CD8-positive, alpha-beta memory T cell (primary cell): ENCODE results near the gene HAO1. TPM values are rescaled to one million over a fixed set of nuclear protein-coding genes. Genes with fewer than 3 reads are reported as not detected.
A peak's percentile ranks its signal among the peaks of the same experiment; 100 is the strongest.

Experiments
- CTCF ChIA-PET: fragments of 350-600 bp; sonication (Branson Sonifier 250); formaldehyde crosslinking; loops from one replicate; lab custom pipeline; 2021; ENCODE audit warnings: antibody characterized with exemption; lab: Charles Lee
- POLR2A ChIA-PET: fragments of 350-600 bp; sonication (Branson Sonifier 250); formaldehyde crosslinking; loops from one replicate; lab custom pipeline; 2021; ENCODE audit warnings: antibody characterized with exemption; lab: Charles Lee
- DNase-seq, 5 donors: peaks; one replicate each; pipeline versions ENCODE4 v3.0.0 to v3.0.0-alpha.2; 2020 to 2022; ENCODE audit warnings: mixed read lengths in 1 of 5
- H3K27ac ChIP-seq: one replicate; pipeline ENCODE4 v1.7.0; 2013; ENCODE audit warnings: low read depth, mild to moderate bottlenecking, low read length, moderate library complexity
- H3K27me3 ChIP-seq: 2 replicates; pipeline ENCODE4 v1.7.0; 2013; ENCODE audit warnings: low read length, mild to moderate bottlenecking; ENCODE audit not compliant: insufficient read depth, poor library complexity, severe bottlenecking
- H3K36me3 ChIP-seq: 2 replicates; pipeline ENCODE4 v1.7.0; 2013; ENCODE audit warnings: mild to moderate bottlenecking, low read length, moderate library complexity; ENCODE audit not compliant: insufficient read depth
- H3K4me1 ChIP-seq: 2 replicates; pipeline ENCODE4 v1.7.0; 2013; ENCODE audit warnings: mild to moderate bottlenecking, low read length, moderate library complexity; ENCODE audit not compliant: insufficient read depth
- H3K4me3 ChIP-seq: 2 replicates; pipeline ENCODE4 v1.7.0; 2013; ENCODE audit warnings: mild to moderate bottlenecking, low read length
- H3K9me3 ChIP-seq: 2 replicates; pipeline ENCODE4 v1.7.0; 2013; ENCODE audit warnings: mild to moderate bottlenecking, low read length
- H3K27ac Mint-ChIP-seq, 8 donors: one replicate each; pipeline ENCODE4 v1.8.0; 2020 to 2021; ENCODE audit warnings: mixed read lengths in 8 of 8, mild to moderate bottlenecking in 6 of 8, inconsistent platforms in 3 of 8, moderate library complexity in 3 of 8
- H3K27me3 Mint-ChIP-seq, 2 donors: one replicate each; pipeline ENCODE4 v1.8.0; 2020 to 2021; ENCODE audit warnings: mixed read lengths in 2 of 2, mild to moderate bottlenecking in 1 of 2, moderate library complexity in 1 of 2
- H3K36me3 Mint-ChIP-seq, 3 donors: one replicate each; pipeline ENCODE4 v1.8.0; 2020 to 2021; ENCODE audit warnings: mixed read lengths in 3 of 3, inconsistent platforms in 1 of 3, mild to moderate bottlenecking in 1 of 3
- H3K4me1 Mint-ChIP-seq, 3 donors: one replicate each; pipeline ENCODE4 v1.8.0; 2020 to 2021; ENCODE audit warnings: mixed read lengths in 3 of 3, inconsistent platforms in 1 of 3, mild to moderate bottlenecking in 1 of 3
- H3K4me3 Mint-ChIP-seq, 7 donors: one replicate each; pipeline ENCODE4 v1.8.0; 2020 to 2021; ENCODE audit warnings: mixed read lengths in 7 of 7, mild to moderate bottlenecking in 6 of 7, moderate library complexity in 4 of 7, inconsistent platforms in 2 of 7
- H3K9me3 Mint-ChIP-seq, 5 donors: one replicate each; pipeline ENCODE4 v1.8.0; 2020 to 2022; ENCODE audit warnings: mixed read lengths in 5 of 5, mild to moderate bottlenecking in 3 of 5, moderate library complexity in 2 of 5, inconsistent platforms in 1 of 5
- polyA plus RNA-seq: library from polyadenylated mRNA; unstranded; fragments of 300-500 nt; fragmentation: Illumina TruSeq; gene quantifications from one replicate; pipeline ENCODE4 v1.2.3, GENCODE V29; 2021
- total RNA-seq, 2 experiments: library from RNA; stranded (reverse); gene quantifications; one replicate each; pipeline ENCODE4 v1.2.3, GENCODE V29; 2021

HAO1 gene
- total and polyA plus RNA-seq, 3 experiments from 2014 or later, result not detected

- Mint-ChIP-seq H3K27me3 (peaks cover 0 to 1% of the 10 kb centered on the region in 2 donors), H3K4me3 (no peak overlapping the region), H3K9me3 (no peaks in the 10 kb centered on the region), H3K27ac (peak overlapping the region in 1 of 8 donors; percentile 48), H3K4me1 (no peaks in the 10 kb centered on the region), H3K36me3 (no peaks in the 10 kb centered on the region)
- H3K9me3 ChIP-seq, result no peaks in the 10 kb centered on the region
- DNase-seq, result no peak
- H3K4me3 ChIP-seq, result no peak overlapping the region
- H3K27ac ChIP-seq, result no peak overlapping the region
- CTCF ChIA-PET, result no interaction called here
- H3K4me1 ChIP-seq, result no peaks in the 10 kb centered on the region
- no peaks in the 10 kb centered on the region for H3K27me3 ChIP-seq
- H3K36me3 ChIP-seq, result no peaks in the 10 kb centered on the region
- POLR2A ChIA-PET, result no interaction called here
Observed at GRCh38 chr20:7868108-7868507, 72.2 kb downstream of the HAO1 start.

GRCh38 chr20:7866285-7866684 is 74.0 kb downstream of the HAO1 start:
- no peak for DNase-seq
- H3K4me1 ChIP-seq, result no peaks in the 10 kb centered on the region
- H3K4me3 Mint-ChIP-seq, result no peak overlapping the region
- ChIA-PET CTCF (no interaction called here), POLR2A (no interaction called here)
- no peaks in the 10 kb centered on the region for H3K4me1 Mint-ChIP-seq
- no peak overlapping the region for H3K4me3 ChIP-seq
- H3K36me3 Mint-ChIP-seq, result no peaks in the 10 kb centered on the region
- no peaks in the 10 kb centered on the region for H3K36me3 ChIP-seq
- H3K9me3 Mint-ChIP-seq, result no peaks in the 10 kb centered on the region
- H3K27ac Mint-ChIP-seq, result no peak overlapping the region
- no peak overlapping the region for H3K27ac ChIP-seq
- no peaks in the 10 kb centered on the region for H3K9me3 ChIP-seq
- H3K27me3 Mint-ChIP-seq, result no peaks in the 10 kb centered on the region
- no peaks in the 10 kb centered on the region for H3K27me3 ChIP-seq

- CTCF ChIA-PET, result no interaction called here
- Histone ChIP-seq H3K4me3 (no peak overlapping the region), H3K27me3 (no peaks in the 10 kb centered on the region), H3K27ac (no peak overlapping the region), H3K36me3 (no peaks in the 10 kb centered on the region), H3K9me3 (no peaks in the 10 kb centered on the region), H3K4me1 (no peaks in the 10 kb centered on the region)
- no peak overlapping the region for H3K27ac Mint-ChIP-seq
- H3K9me3 Mint-ChIP-seq, result no peaks in the 10 kb centered on the region
- peaks cover 0 to 4% (median 2%) of the 10 kb centered on the region in 3 donors for H3K4me1 Mint-ChIP-seq
- no peak overlapping the region for H3K4me3 Mint-ChIP-seq
- H3K36me3 Mint-ChIP-seq, result no peaks in the 10 kb centered on the region
- POLR2A ChIA-PET, result no interaction called here
- H3K27me3 Mint-ChIP-seq, result no peaks in the 10 kb centered on the region
- DNase-seq, result no peak
Observed at GRCh38 chr20:7859356-7859802, 80.9 kb downstream of the HAO1 start.

GRCh38 chr20:7858734-7859250 is 81.5 kb downstream of the HAO1 start:
- no peaks in the 10 kb centered on the region for H3K9me3 ChIP-seq
- POLR2A ChIA-PET, result no interaction called here

GRCh38 chr20:7856756-7857155 is 83.5 kb downstream of the HAO1 start:
- CTCF ChIA-PET, result no interaction called here
- Mint-ChIP-seq H3K4me3 (no peak overlapping the region), H3K9me3 (no peaks in the 10 kb centered on the region), H3K36me3 (no peaks in the 10 kb centered on the region), H3K27ac (no peak overlapping the region), H3K4me1 (peaks cover 0 to 4% (median 2%) of the 10 kb centered on the region in 3 donors), H3K27me3 (peaks cover 0 to 2% of the 10 kb centered on the region in 2 donors)
- Histone ChIP-seq H3K4me3 (no peak overlapping the region), H3K27me3 (no peaks in the 10 kb centered on the region), H3K9me3 (no peaks in the 10 kb centered on the region), H3K4me1 (no peaks in the 10 kb centered on the region), H3K36me3 (no peaks in the 10 kb centered on the region), H3K27ac (no peak overlapping the region)
- POLR2A ChIA-PET, result no interaction called here
- no peak for DNase-seq

More at GRCh38 chr20:7858734-7859250, 81.5 kb downstream of the HAO1 start:
- Histone ChIP-seq H3K27me3 (no peaks in the 10 kb centered on the region), H3K4me3 (no peak overlapping the region), H3K36me3 (no peaks in the 10 kb centered on the region), H3K4me1 (no peaks in the 10 kb centered on the region), H3K27ac (no peak overlapping the region)
- Mint-ChIP-seq H3K27me3 (peaks cover 0 to 2% of the 10 kb centered on the region in 2 donors), H3K4me1 (peaks cover 0 to 4% (median 2%) of the 10 kb centered on the region in 3 donors), H3K27ac (no peak overlapping the region), H3K4me3 (no peak overlapping the region), H3K9me3 (no peaks in the 10 kb centered on the region), H3K36me3 (no peaks in the 10 kb centered on the region)
- CTCF ChIA-PET, result no interaction called here
- no peak for DNase-seq

- no peaks in the 10 kb centered on the region for H3K36me3 Mint-ChIP-seq
- no peaks in the 10 kb centered on the region for H3K36me3 ChIP-seq
- POLR2A ChIA-PET, result no interaction called here
- no peaks in the 10 kb centered on the region for H3K9me3 Mint-ChIP-seq
- H3K4me1 Mint-ChIP-seq, result peaks cover 0 to 4% (median 2%) of the 10 kb centered on the region in 3 donors
- H3K4me1 ChIP-seq, result no peaks in the 10 kb centered on the region
- no peak for DNase-seq
- CTCF ChIA-PET, result no interaction called here
- peaks cover 0 to 2% of the 10 kb centered on the region in 2 donors for H3K27me3 Mint-ChIP-seq
- H3K27me3 ChIP-seq, result no peaks in the 10 kb centered on the region
- H3K27ac Mint-ChIP-seq, result no peak overlapping the region
- H3K27ac ChIP-seq, result no peak overlapping the region
- no peak overlapping the region for H3K4me3 ChIP-seq
- H3K4me3 Mint-ChIP-seq, result no peak overlapping the region
- H3K9me3 ChIP-seq, result no peaks in the 10 kb centered on the region
Observed at GRCh38 chr20:7855545-7855944, 84.7 kb downstream of the HAO1 start.

- no peaks in the 10 kb centered on the region for H3K27me3 ChIP-seq
- H3K9me3 ChIP-seq, result no peaks in the 10 kb centered on the region
- H3K36me3 Mint-ChIP-seq, result no peaks in the 10 kb centered on the region
- CTCF ChIA-PET, result no interaction called here
- no peak for DNase-seq
- no peak overlapping the region for H3K27ac Mint-ChIP-seq
- H3K36me3 ChIP-seq, result no peaks in the 10 kb centered on the region
- no peak overlapping the region for H3K4me3 Mint-ChIP-seq
- H3K9me3 Mint-ChIP-seq, result no peaks in the 10 kb centered on the region
- POLR2A ChIA-PET, result no interaction called here
- H3K4me3 ChIP-seq, result no peak overlapping the region
- H3K4me1 ChIP-seq, result no peaks in the 10 kb centered on the region
- no peak overlapping the region for H3K27ac ChIP-seq
- H3K27me3 Mint-ChIP-seq, result peaks cover 0 to 7% of the 10 kb centered on the region in 2 donors
- peaks cover 0 to 4% (median 2%) of the 10 kb centered on the region in 3 donors for H3K4me1 Mint-ChIP-seq
Observed at GRCh38 chr20:7853493-7853892, 86.8 kb downstream of the HAO1 start.

GRCh38 chr20:7850775-7851490 is 89.3 kb downstream of the HAO1 start:
- no peaks in the 10 kb centered on the region for H3K9me3 Mint-ChIP-seq
- H3K9me3 ChIP-seq, result no peaks in the 10 kb centered on the region
- no peaks in the 10 kb centered on the region for H3K4me1 Mint-ChIP-seq
- no peaks in the 10 kb centered on the region for H3K27me3 ChIP-seq
- H3K27ac Mint-ChIP-seq, result no peak overlapping the region
- H3K27me3 Mint-ChIP-seq, result peaks cover 0 to 7% of the 10 kb centered on the region in 2 donors
- no peak overlapping the region for H3K4me3 Mint-ChIP-seq
- no peak for DNase-seq
- H3K27ac ChIP-seq, result no peak overlapping the region
- no peaks in the 10 kb centered on the region for H3K36me3 Mint-ChIP-seq
- no peaks in the 10 kb centered on the region for H3K36me3 ChIP-seq
- CTCF ChIA-PET, result no interaction called here
- POLR2A ChIA-PET, result no interaction called here
- no peak overlapping the region for H3K4me3 ChIP-seq
- no peaks in the 10 kb centered on the region for H3K4me1 ChIP-seq
